Measurements from ENCODE around the gene ROCK2.

GRCh38 chr2:11187083-11187619, 157.3 kb downstream of the ROCK2 start:
- no peak for TF ChIP-seq IRF3 (IDR thresholded peaks at IDR 0.05; ENCODE audit: low read depth, low read length)
- TF ChIP-seq CTCF (IDR thresholded peaks at IDR 0.05): no peak
- no peak for TF ChIP-seq TAF1 (IDR thresholded peaks at IDR 0.05; ENCODE audit: borderline replicate concordance, low read depth, low read length)
- no peak for TF ChIP-seq USF2 (IDR thresholded peaks at IDR 0.05; ENCODE audit: borderline replicate concordance, low read depth, low read length)
- TF ChIP-seq EP300 (IDR thresholded peaks at IDR 0.05; ENCODE audit: borderline replicate concordance in 1 of 2, low read depth in 1 of 2, low read length in 1 of 2): no peak; a peak in 1 of 4 replicates
- TF ChIP-seq MAX (IDR thresholded peaks at IDR 0.05; ENCODE audit: low read depth): peak; percentile 54; the same call in 1 of the 2 replicates
- no peak for TF ChIP-seq POLR2AphosphoS5 (IDR thresholded peaks at IDR 0.05; ENCODE audit: low read depth, low read length)
- no peak for TF ChIP-seq FOXJ3 (CRISPR knock-in tag; IDR thresholded peaks at IDR 0.05)
- no peak for TF ChIP-seq RAD21 (IDR thresholded peaks at IDR 0.05; ENCODE audit: low read length)
- TF ChIP-seq EZH2phosphoT487 (IDR thresholded peaks at IDR 0.05; ENCODE audit: borderline replicate concordance, low read depth): no peak
- no peak for TF ChIP-seq REST (IDR thresholded peaks at IDR 0.05; ENCODE audit: low read depth, low read length)
- no peak for TF ChIP-seq GABPA (IDR thresholded peaks at IDR 0.05; ENCODE audit: low read depth)
- no peak for TF ChIP-seq RFX5 (IDR thresholded peaks at IDR 0.05; ENCODE audit: low read length)

Data from SK-N-SH (cell line).